ENCODE results near the gene MT1B.

DNA sequence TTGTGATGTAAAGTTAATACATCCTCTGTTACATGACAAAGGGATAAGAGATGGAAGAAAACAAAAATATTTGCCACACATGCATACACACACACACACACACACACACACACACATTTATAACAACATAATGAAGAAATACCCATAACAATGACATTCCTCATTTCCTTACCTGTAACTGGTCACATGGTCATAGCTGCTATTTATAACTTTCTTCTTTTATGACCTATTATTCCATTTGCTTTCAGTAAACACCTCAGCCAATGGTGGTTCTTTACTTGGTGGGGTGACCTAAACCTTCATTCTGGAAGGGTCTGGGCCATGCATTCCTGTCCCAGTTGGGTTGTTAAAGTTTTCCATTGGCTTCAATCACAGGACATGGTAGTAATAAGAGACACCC, 38.0 kb upstream of the MT1B start:
- no peak for TF ChIP-seq POLR2A (IDR thresholded peaks at IDR 0.05)
- TF ChIP-seq, protein P1, sequence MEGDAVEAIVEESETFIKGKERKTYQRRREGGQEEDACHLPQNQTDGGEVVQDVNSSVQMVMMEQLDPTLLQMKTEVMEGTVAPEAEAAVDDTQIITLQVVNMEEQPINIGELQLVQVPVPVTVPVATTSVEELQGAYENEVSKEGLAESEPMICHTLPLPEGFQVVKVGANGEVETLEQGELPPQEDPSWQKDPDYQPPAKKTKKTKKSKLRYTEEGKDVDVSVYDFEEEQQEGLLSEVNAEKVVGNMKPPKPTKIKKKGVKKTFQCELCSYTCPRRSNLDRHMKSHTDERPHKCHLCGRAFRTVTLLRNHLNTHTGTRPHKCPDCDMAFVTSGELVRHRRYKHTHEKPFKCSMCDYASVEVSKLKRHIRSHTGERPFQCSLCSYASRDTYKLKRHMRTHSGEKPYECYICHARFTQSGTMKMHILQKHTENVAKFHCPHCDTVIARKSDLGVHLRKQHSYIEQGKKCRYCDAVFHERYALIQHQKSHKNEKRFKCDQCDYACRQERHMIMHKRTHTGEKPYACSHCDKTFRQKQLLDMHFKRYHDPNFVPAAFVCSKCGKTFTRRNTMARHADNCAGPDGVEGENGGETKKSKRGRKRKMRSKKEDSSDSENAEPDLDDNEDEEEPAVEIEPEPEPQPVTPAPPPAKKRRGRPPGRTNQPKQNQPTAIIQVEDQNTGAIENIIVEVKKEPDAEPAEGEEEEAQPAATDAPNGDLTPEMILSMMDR (IDR thresholded peaks at IDR 0.05) = no peak
